GM12878 (cell line): Measurements from ENCODE around the gene RPUSD1. TPM values are rescaled to one million over a fixed set of nuclear protein-coding genes. Genes with fewer than 3 reads are reported as not detected.

ENCODE experiments used
- ATAC-seq: fragments of 200-7000 bp; cut with Tn5 transposase; 3 replicates; pipeline ENCODE4 v1.9.1; 2020; ENCODE audit warnings: mild to moderate bottlenecking, moderate library complexity
- BruUV-seq: library from RNA; stranded (reverse); fragments of 400-500 nt; replicated peaks from 2 replicates; lab custom pipeline; 2021; lab: Mats Ljungman, UMichigan
- CTCF ChIA-PET: fragments of 300-600 bp; sonication (Branson Sonifier 250); formaldehyde crosslinking; extraction: SDS; loops from one replicate; lab custom pipeline; 2021; ENCODE audit warnings: inconsistent platforms; lab: Yijun Ruan, JAX
- POLR2A ChIA-PET: fragments of 350-600 bp; formaldehyde crosslinking; extraction: SDS; loops from one replicate; lab custom pipeline; 2021; ENCODE audit warnings: inconsistent platforms; lab: Charles Lee
- RAD21 ChIA-PET: fragments of 300-600 bp; sonication (Branson Sonifier 250); formaldehyde crosslinking; loops from one replicate; lab custom pipeline; 2023; ENCODE audit warnings: antibody characterized with exemption; ENCODE audit not compliant: unreplicated experiment; lab: Charles Lee
- SMC1A ChIA-PET: fragments of 300-600 bp; sonication (Branson Sonifier 250); formaldehyde crosslinking; loops from one replicate; lab custom pipeline; 2023; ENCODE audit not compliant: unreplicated experiment, uncharacterized antibody; lab: Charles Lee
- DNase-seq: peaks from one replicate; pipeline ENCODE4 v3.0.0-alpha.2; 2011; ENCODE audit warnings: low read depth, low spot score
- FAIRE-seq: peaks from 3 replicates; lab custom pipeline; 2011; peaks lifted over from hg19 to GRCh38; lab: Jason Lieb, UNC
- H2AFZ ChIP-seq: 2 replicates; pipeline ENCODE4 v1.6.0; 2011; ENCODE audit warnings: low read depth, low read length, control low read depth; ENCODE audit not compliant: control insufficient read depth
- H3K27ac ChIP-seq: 2 replicates; pipeline ENCODE4 v1.5.1; 2011; ENCODE audit warnings: control low read depth; ENCODE audit not compliant: control insufficient read depth, insufficient read depth
- H3K27me3 ChIP-seq, 2 experiments: replicated peaks in 1 of 2; 2 replicates each; pipeline versions ENCODE4 v1.6.0 to v1.6.1; 2011; ENCODE audit warnings: low read length in 1 of 2; ENCODE audit not compliant: control insufficient read depth in 2 of 2, insufficient read depth in 2 of 2
- H3K36me3 ChIP-seq, 2 experiments: 2 replicates each; pipeline ENCODE4 v1.5.1; 2011; ENCODE audit warnings: low read length in 1 of 2; ENCODE audit not compliant: control insufficient read depth in 2 of 2, insufficient read depth in 2 of 2
- H3K4me1 ChIP-seq: 2 replicates; pipeline ENCODE4 v1.6.1; 2011; ENCODE audit warnings: mild to moderate bottlenecking, low read length, moderate library complexity, mixed read lengths; ENCODE audit not compliant: control insufficient read depth, insufficient read depth
- H3K4me2 ChIP-seq: 2 replicates; pipeline ENCODE4 v1.6.0; 2011; ENCODE audit warnings: control low read depth; ENCODE audit not compliant: control insufficient read depth, insufficient read depth
- H3K4me3 ChIP-seq: fragments of 200-600 bp; sonication (generic); 2 replicates; pipeline ENCODE4 v1.5.1; 2016
- H3K79me2 ChIP-seq: 2 replicates; pipeline ENCODE4 v1.6.0; 2011; ENCODE audit warnings: low read length; ENCODE audit not compliant: control insufficient read depth, insufficient read depth
- H3K9ac ChIP-seq: 2 replicates; pipeline ENCODE4 v1.8.0; 2011; ENCODE audit warnings: low read length, control low read depth, mixed read lengths; ENCODE audit not compliant: control insufficient read depth, insufficient read depth
- H3K9me3 ChIP-seq: replicated peaks from 3 replicates; pipeline ENCODE4 v1.5.1; 2011; ENCODE audit warnings: mild to moderate bottlenecking, low read length; ENCODE audit not compliant: control insufficient read depth, insufficient read depth
- H4K20me1 ChIP-seq: 2 replicates; pipeline ENCODE4 v1.6.0; 2011; ENCODE audit not compliant: control insufficient read depth, insufficient read depth
- ASH2L ChIP-seq: fragments of 300-600, 200-600 bp; sonication (generic); IDR thresholded peaks from 2 replicates; pipeline ENCODE4 v1.6.1; 2017; ENCODE audit warnings: low read depth, mild to moderate bottlenecking, borderline replicate concordance
- BHLHE40 ChIP-seq, 2 experiments: fragments of 450-650 bp in 1 of 2; IDR thresholded peaks; 2 replicates each; pipeline ENCODE4 v1.6.1; 2011 to 2017; ENCODE audit warnings: low read depth in 2 of 2, borderline replicate concordance in 1 of 2, improper control_type of control experiment in 1 of 2, low read length in 1 of 2, mild to moderate bottlenecking in 1 of 2
- E2F8 ChIP-seq: fragments of 450-650 bp; IDR thresholded peaks from 2 replicates; pipeline ENCODE4 v1.6.1; 2018; ENCODE audit warnings: mild to moderate bottlenecking, low read depth, moderate library complexity; ENCODE audit not compliant: partially characterized antibody
- EED ChIP-seq: sonication (generic); IDR thresholded peaks from 2 replicates; pipeline ENCODE4 v1.6.1; 2016; ENCODE audit warnings: antibody characterized with exemption, low read depth
- GATAD2B ChIP-seq: fragments of 450-650 bp; conservative IDR thresholded peaks from 2 replicates; pipeline ENCODE4 v1.6.1; 2017; ENCODE audit warnings: low read depth, mild to moderate bottlenecking, moderate library complexity
- IKZF2 ChIP-seq, 2 experiments: fragments of 450-650 bp; IDR thresholded peaks; 2 replicates each; pipeline ENCODE4 v1.6.1; 2017; ENCODE audit warnings: mild to moderate bottlenecking in 2 of 2, moderate library complexity in 2 of 2
- JUNB ChIP-seq: IDR thresholded peaks from 2 replicates; pipeline ENCODE4 v1.6.1; 2016; ENCODE audit warnings: antibody characterized with exemption, mild to moderate bottlenecking
- NBN ChIP-seq: fragments of 450-650 bp; IDR thresholded peaks from 2 replicates; pipeline ENCODE4 v1.6.1; 2016
- NFXL1 ChIP-seq: fragments of 450-650 bp; IDR thresholded peaks from 2 replicates; pipeline ENCODE4 v1.6.1; 2017; ENCODE audit warnings: antibody characterized with exemption, mild to moderate bottlenecking, borderline replicate concordance
- RAD21 ChIP-seq: IDR thresholded peaks from 2 replicates; pipeline ENCODE4 v1.6.1; 2011; ENCODE audit warnings: mild to moderate bottlenecking, low read depth, low read length, moderate library complexity; ENCODE audit not compliant: insufficient read depth
- SMARCA5 ChIP-seq: fragments of 450-650 bp; IDR thresholded peaks from 2 replicates; pipeline ENCODE4 v1.6.1; 2017; ENCODE audit warnings: mild to moderate bottlenecking
- SUPT20H ChIP-seq: IDR thresholded peaks from 2 replicates; pipeline ENCODE4 v1.6.1; 2011; ENCODE audit warnings: low read depth, mild to moderate bottlenecking, low read length, moderate library complexity, borderline replicate concordance; ENCODE audit not compliant: control insufficient read depth
- ZBTB4 ChIP-seq: fragments of 450-650 bp; formaldehyde crosslinking; IDR thresholded peaks from 2 replicates; pipeline ENCODE4 v1.4.0; 2022; ENCODE audit warnings: mild to moderate bottlenecking, moderate library complexity
- WGBS: methylation state at CpG from one replicate; pipeline ENCODE4 v1.1.6; 2016; ENCODE audit warnings: low lambda C conversion rate; ENCODE audit not compliant: insufficient replicate concordance, insufficient coverage; ENCODE audit errors: missing lambda C conversion rate; 5-methylcytosine and 5-hydroxymethylcytosine counted together
- in situ Hi-C: fragments of 300-500 bp; cut with MboI; formaldehyde crosslinking; loops from 9 replicates; pipeline ENCODE4 v1.14.3; 2018; ENCODE audit warnings: mixed read lengths
- intact Hi-C: fragments of 100-400 bp; cut with micrococcal nuclease; formaldehyde crosslinking; loops from one replicate; pipeline ENCODE4 v1.14.2; 2022; ENCODE audit not compliant: unreplicated experiment
- polyA plus RNA-seq, 11 experiments: library from polyadenylated mRNA; depleted of rRNA in 4 of 11; unstranded in 6 of 11; stranded (reverse) in 5 of 11; fragments of >200 nt; fragmentation: Nextera tagmentation in 4 of 11; fragmentation: Illumina TruSeq in 1 of 11; extraction: Ambion mirVana in 4 of 11; extraction: Trizol in 1 of 11; gene quantifications; 1 replicate in 1 of 11; 2 replicates in 10 of 11; pipeline versions ENCODE4 v1.2.1 to v1.2.3, GENCODE V29; 2011 to 2016; ENCODE audit warnings: inconsistent platforms in 2 of 11, missing spikeins in 2 of 11, low read depth in 1 of 11
- total RNA-seq, 4 experiments: library from RNA; depleted of rRNA in 3 of 4; stranded (reverse); fragments of >200 nt in 3 of 4; fragmentation: Illumina TruSeq in 1 of 4; extraction: Trizol in 1 of 4; gene quantifications; 2 replicates each; pipeline versions ENCODE4 v1.2.1 to v1.2.3, GENCODE V29; 2013 to 2021

Gene RPUSD1
- total and polyA plus RNA-seq, 10 of the 15 experiments (the other 5 are each of a cell fraction or from before 2014, with no cell fraction given) = 0.55 to 49.9 (median 21.1) TPM

- TF ChIP-seq ZBTB4 (CRISPR knock-in tag) (no peak), SUPT20H (no peak)
- TF ChIP-seq, all 136 proteins: peak for 0
These were observed 5.9 kb downstream of the RPUSD1 start (continued) for GRCh38 chr16:782258-782657.

- Histone ChIP-seq H3K4me2 (no peak overlapping the region), H3K27me3 (no peaks in the 10 kb centered on the region), H3K27ac (no peak overlapping the region), H3K9me3 (no peaks in the 10 kb centered on the region), H3K9ac (no peak overlapping the region), H3K79me2 (no peaks in the 10 kb centered on the region; the same call in none of the 2 replicates), H3K4me3 (no peak overlapping the region), H4K20me1 (no peaks in the 10 kb centered on the region), H3K4me1 (no peaks in the 10 kb centered on the region), H3K36me3 (peaks cover 0 to 5% of the 10 kb centered on the region in 2 experiments; a peak in 2 of 4 replicates), H2AFZ (no peak overlapping the region)
- CTCF ChIA-PET = no interaction called here
- FAIRE-seq = no peak
- WGBS = 19% methylated on average over 19 of the region's 19 CpGs
- POLR2A ChIA-PET = no interaction called here
- SMC1A ChIA-PET = no interaction called here
- RAD21 ChIA-PET = no interaction called here
- intact Hi-C loops = no loop called here
- no TSS peak for BruUV-seq
- DNase-seq = no peak
- in situ Hi-C loops = no loop called here
- ATAC-seq = no peak
- no peak for TF ChIP-seq BHLHE40 (IDR thresholded peaks at IDR 0.05; ENCODE audit: borderline replicate concordance in 1 of 2, low read depth in 2 of 2, low read length in 1 of 2)
- no peak for TF ChIP-seq IKZF2 (IDR thresholded peaks at IDR 0.05)
- TF ChIP-seq EED = no peak
- no peak for TF ChIP-seq NBN
- no peak for TF ChIP-seq ASH2L
- TF ChIP-seq ZBTB4 (CRISPR knock-in tag) = no peak
- no peak for TF ChIP-seq SMARCA5
- TF ChIP-seq NFXL1 = no peak
- TF ChIP-seq RAD21 = no peak
- no peak for TF ChIP-seq E2F8
- no peak for TF ChIP-seq GATAD2B
- TF ChIP-seq JUNB = no peak
These were observed 6.7 kb downstream of the RPUSD1 start for GRCh38 chr16:781346-782010.
